ENCODE data around the gene TTLL13.

Gene TTLL13

GRCh38 chr15:90217671-90218394 lies 31.5 kb upstream of the TTLL13 start:
- DNase-seq = no peak

- peak; percentile 85 for DNase-seq
Measured at GRCh38 chr15:90219421-90220141, 29.8 kb upstream of the TTLL13 start.

- peak; percentile 68 for DNase-seq
Measured at GRCh38 chr15:90221246-90221900, 28.0 kb upstream of the TTLL13 start.

GRCh38 chr15:90222547-90222946 lies 26.8 kb upstream of the TTLL13 start:
- no peak for DNase-seq

GRCh38 chr15:90223441-90224165 lies 25.8 kb upstream of the TTLL13 start:
- DNase-seq = no peak

GRCh38 chr15:90225047-90225446 lies 24.3 kb upstream of the TTLL13 start:
- no peak for DNase-seq

GRCh38 chr15:90225504-90226234 lies 23.7 kb upstream of the TTLL13 start:
- DNase-seq = no peak

- DNase-seq = no peak
Measured at GRCh38 chr15:90227336-90227735, 22.0 kb upstream of the TTLL13 start.

GRCh38 chr15:90227816-90228772 lies 21.3 kb upstream of the TTLL13 start:
- no peak for DNase-seq

GRCh38 chr15:90228960-90229359 lies 20.4 kb upstream of the TTLL13 start:
- DNase-seq = no peak

GRCh38 chr15:90230071-90230494 lies 19.3 kb upstream of the TTLL13 start:
- no peak for DNase-seq

- no peak for DNase-seq
Measured at GRCh38 chr15:90230610-90231009, 18.7 kb upstream of the TTLL13 start.

- DNase-seq = peak; percentile 78
Measured at GRCh38 chr15:90231028-90232017, 18.0 kb upstream of the TTLL13 start.

GRCh38 chr15:90232196-90232595 lies 17.2 kb upstream of the TTLL13 start:
- DNase-seq = no peak

- DNase-seq = no peak
Measured at GRCh38 chr15:90232941-90233386, 16.4 kb upstream of the TTLL13 start.

GRCh38 chr15:90233387-90234095 lies 15.8 kb upstream of the TTLL13 start, which contains the start of gene CIB1:
Gene CIB1, minus strand, starts transcription at chr15:90233941. Its CDS starts 56 bp downstream, at chr15:90233885.
- peak; percentile 83 for DNase-seq

GRCh38 chr15:90234096-90234988 lies 15.0 kb upstream of the TTLL13 start, which contains the start of gene GDPGP1:
Gene GDPGP1, plus strand, starts transcription at chr15:90234209. Its CDS starts 6,700 bp downstream, at chr15:90240909.
- peak; percentile 97 for DNase-seq

GRCh38 chr15:90239371-90239770 lies 10.0 kb upstream of the TTLL13 start:
- DNase-seq = no peak

All from activated CD8-positive, alpha-beta memory T cell treated with anti-CD3 and anti-CD28 coated beads, Interleukin-2, amount 50 U/mL, for 48 hours (primary cell).